ENCODE results near the gene FAM98B.

Gene FAM98B

GRCh38 chr15:38459480-38459879, 5.6 kb downstream of the FAM98B start:
- no peak for DNase-seq
- H3K4me1 ChIP-seq (ENCODE audit: control extremely low read depth in 1 of 4, control insufficient read depth in 4 of 4, insufficient read depth in 4 of 4, low read length in 3 of 4), result peaks cover 7 to 21% (median 20%) of the 10 kb centered on the region in 4 experiments
- CTCF ChIA-PET, result interaction anchor here (1.0 to 2.7 kb wide), 3 partner anchors 13 to 225 kb away, joined by 3 to 16 read pairs (median 3); no protein-coding TSS in a partner anchor
- H3K4me3 ChIP-seq (ENCODE audit: control insufficient read depth in 1 of 7, extremely low read depth in 1 of 7, insufficient read depth in 4 of 7, low read depth in 2 of 7, low read length in 6 of 7), result no peak overlapping the region
- peaks cover 0 to 17% (median 3%) of the 10 kb centered on the region in 4 experiments for H3K36me3 ChIP-seq (ENCODE audit: control insufficient read depth in 4 of 4, insufficient read depth in 4 of 4, low read length in 3 of 4)
- 93% methylated on average over 3 of the region's 6 CpGs for WGBS (ENCODE audit: insufficient coverage)
- POLR2A ChIA-PET, result interaction anchor here (0.5 kb wide), 1 partner anchor 1717 kb away, joined by 3 read pairs; no protein-coding TSS in a partner anchor
- no peaks in the 10 kb centered on the region for H3K9me3 ChIP-seq (ENCODE audit: control extremely low read depth in 1 of 5, control insufficient read depth in 4 of 5, insufficient read depth in 2 of 5, low read depth in 1 of 5, low read length in 4 of 5)
- H3K27me3 ChIP-seq (replicated peaks in 2 of 5; ENCODE audit: control insufficient read depth in 4 of 5, insufficient read depth in 5 of 5, low read length in 4 of 5), result no peaks in the 10 kb centered on the region
- no peak overlapping the region for H3K27ac ChIP-seq (ENCODE audit: insufficient read depth in 1 of 2, low read depth in 1 of 2, low read length in 2 of 2, poor library complexity in 1 of 2, severe bottlenecking in 2 of 2)

- ChIA-PET CTCF (interaction anchor here (0.8 to 1.0 kb wide), 2 partner anchors 9 to 12 kb away, joined by 3 to 4 read pairs; no protein-coding TSS in a partner anchor), POLR2A (interaction anchor here (0.6 kb wide), 1 partner anchor 183 kb away, joined by 3 read pairs; no protein-coding TSS in a partner anchor)
- Histone ChIP-seq H3K36me3 (ENCODE audit: control insufficient read depth in 4 of 4, insufficient read depth in 4 of 4, low read length in 3 of 4) (peaks cover 0 to 17% (median 3%) of the 10 kb centered on the region in 4 experiments), H3K9me3 (ENCODE audit: control extremely low read depth in 1 of 5, control insufficient read depth in 4 of 5, insufficient read depth in 2 of 5, low read depth in 1 of 5, low read length in 4 of 5) (no peaks in the 10 kb centered on the region), H3K27me3 (replicated peaks in 2 of 5; ENCODE audit: control insufficient read depth in 4 of 5, insufficient read depth in 5 of 5, low read length in 4 of 5) (no peaks in the 10 kb centered on the region), H3K4me1 (ENCODE audit: control extremely low read depth in 1 of 4, control insufficient read depth in 4 of 4, insufficient read depth in 4 of 4, low read length in 3 of 4) (peaks cover 0 to 14% (median 10%) of the 10 kb centered on the region in 4 experiments), H3K27ac (ENCODE audit: insufficient read depth in 1 of 2, low read depth in 1 of 2, low read length in 2 of 2, poor library complexity in 1 of 2, severe bottlenecking in 2 of 2) (no peak overlapping the region), H3K4me3 (ENCODE audit: control insufficient read depth in 1 of 7, extremely low read depth in 1 of 7, insufficient read depth in 4 of 7, low read depth in 2 of 7, low read length in 6 of 7) (no peak overlapping the region)
- DNase-seq, result no peak
- WGBS (ENCODE audit: insufficient coverage), result 100% methylated on average over 1 of the region's 3 CpGs
Measured at GRCh38 chr15:38460543-38460942, 6.6 kb downstream of the FAM98B start.

GRCh38 chr15:38461066-38461833, 7.3 kb downstream of the FAM98B start:
- Histone ChIP-seq H3K27me3 (replicated peaks in 2 of 5; ENCODE audit: control insufficient read depth in 4 of 5, insufficient read depth in 5 of 5, low read length in 4 of 5) (no peaks in the 10 kb centered on the region), H3K9me3 (ENCODE audit: control extremely low read depth in 1 of 5, control insufficient read depth in 4 of 5, insufficient read depth in 2 of 5, low read depth in 1 of 5, low read length in 4 of 5) (no peaks in the 10 kb centered on the region), H3K27ac (ENCODE audit: insufficient read depth in 1 of 2, low read depth in 1 of 2, low read length in 2 of 2, poor library complexity in 1 of 2, severe bottlenecking in 2 of 2) (no peak overlapping the region), H3K4me3 (ENCODE audit: control insufficient read depth in 1 of 7, extremely low read depth in 1 of 7, insufficient read depth in 4 of 7, low read depth in 2 of 7, low read length in 6 of 7) (no peak overlapping the region), H3K4me1 (ENCODE audit: control extremely low read depth in 1 of 4, control insufficient read depth in 4 of 4, insufficient read depth in 4 of 4, low read length in 3 of 4) (peaks cover 0 to 10% (median 7%) of the 10 kb centered on the region in 4 experiments), H3K36me3 (ENCODE audit: control insufficient read depth in 4 of 4, insufficient read depth in 4 of 4, low read length in 3 of 4) (peaks cover 2 to 19% (median 4%) of the 10 kb centered on the region in 4 experiments)
- peak in 2 of 3 donors; percentile 48 to 57 for DNase-seq
- 100% methylated on average over 1 of the region's 2 CpGs for WGBS (ENCODE audit: insufficient coverage)
- ChIA-PET CTCF (interaction anchor here (0.8 to 1.0 kb wide), 2 partner anchors 9 to 12 kb away, joined by 3 to 4 read pairs; no protein-coding TSS in a partner anchor), POLR2A (interaction anchor here (0.6 kb wide), 1 partner anchor 182 kb away, joined by 3 read pairs; no protein-coding TSS in a partner anchor)

GRCh38 chr15:38463893-38464292, 10.0 kb downstream of the FAM98B start:
- H3K27ac ChIP-seq (ENCODE audit: insufficient read depth in 1 of 2, low read depth in 1 of 2, low read length in 2 of 2, poor library complexity in 1 of 2, severe bottlenecking in 2 of 2), result no peak overlapping the region
- no peaks in the 10 kb centered on the region for H3K9me3 ChIP-seq (ENCODE audit: control extremely low read depth in 1 of 5, control insufficient read depth in 4 of 5, insufficient read depth in 2 of 5, low read depth in 1 of 5, low read length in 4 of 5)
- H3K4me3 ChIP-seq (ENCODE audit: control insufficient read depth in 1 of 7, extremely low read depth in 1 of 7, insufficient read depth in 4 of 7, low read depth in 2 of 7, low read length in 6 of 7), result no peak overlapping the region
- H3K4me1 ChIP-seq (ENCODE audit: control extremely low read depth in 1 of 4, control insufficient read depth in 4 of 4, insufficient read depth in 4 of 4, low read length in 3 of 4), result peaks cover 0 to 10% (median 3%) of the 10 kb centered on the region in 4 experiments
- no peak for DNase-seq
- no peaks in the 10 kb centered on the region for H3K27me3 ChIP-seq (replicated peaks in 2 of 5; ENCODE audit: control insufficient read depth in 4 of 5, insufficient read depth in 5 of 5, low read length in 4 of 5)
- peaks cover 4 to 10% (median 8%) of the 10 kb centered on the region in 4 experiments for H3K36me3 ChIP-seq (ENCODE audit: control insufficient read depth in 4 of 4, insufficient read depth in 4 of 4, low read length in 3 of 4)
- POLR2A ChIA-PET, result no interaction called here
- CTCF ChIA-PET, result interaction anchor here (1.0 to 1.9 kb wide), 5 partner anchors 9 to 100 kb away, joined by 3 to 7 read pairs (median 3); partner anchors contain the start of gene FAM98B
- no CpG with 5 or more reads among the region's 3 CpGs for WGBS (ENCODE audit: insufficient coverage)

- Histone ChIP-seq H3K9me3 (ENCODE audit: control extremely low read depth in 1 of 5, control insufficient read depth in 4 of 5, insufficient read depth in 2 of 5, low read depth in 1 of 5, low read length in 4 of 5) (no peaks in the 10 kb centered on the region), H3K4me1 (ENCODE audit: control extremely low read depth in 1 of 4, control insufficient read depth in 4 of 4, insufficient read depth in 4 of 4, low read length in 3 of 4) (peaks cover 0 to 7% (median 3%) of the 10 kb centered on the region in 4 experiments), H3K4me3 (ENCODE audit: control insufficient read depth in 1 of 7, extremely low read depth in 1 of 7, insufficient read depth in 4 of 7, low read depth in 2 of 7, low read length in 6 of 7) (no peak overlapping the region), H3K36me3 (ENCODE audit: control insufficient read depth in 4 of 4, insufficient read depth in 4 of 4, low read length in 3 of 4) (peaks cover 4 to 9% (median 7%) of the 10 kb centered on the region in 4 experiments), H3K27ac (ENCODE audit: insufficient read depth in 1 of 2, low read depth in 1 of 2, low read length in 2 of 2, poor library complexity in 1 of 2, severe bottlenecking in 2 of 2) (no peak overlapping the region), H3K27me3 (replicated peaks in 2 of 5; ENCODE audit: control insufficient read depth in 4 of 5, insufficient read depth in 5 of 5, low read length in 4 of 5) (no peaks in the 10 kb centered on the region)
- CTCF ChIA-PET, result interaction anchor here (1.0 to 1.9 kb wide), 6 partner anchors 8 to 99 kb away, joined by 3 to 7 read pairs (median 4); partner anchors contain the start of gene FAM98B
- no CpG with 5 or more reads among the region's 4 CpGs for WGBS (ENCODE audit: insufficient coverage)
- POLR2A ChIA-PET, result no interaction called here
- DNase-seq, result no peak
Measured at GRCh38 chr15:38464675-38465074, 10.7 kb downstream of the FAM98B start.

GRCh38 chr15:38470816-38471215, 16.9 kb downstream of the FAM98B start:
- CTCF ChIA-PET, result no interaction called here
- no peak for DNase-seq
- peaks cover 9 to 30% (median 22%) of the 10 kb centered on the region in 4 experiments for H3K36me3 ChIP-seq (ENCODE audit: control insufficient read depth in 4 of 4, insufficient read depth in 4 of 4, low read length in 3 of 4)
- no CpG with 5 or more reads among the region's 1 CpG for WGBS (ENCODE audit: insufficient coverage)
- H3K4me1 ChIP-seq (ENCODE audit: control extremely low read depth in 1 of 4, control insufficient read depth in 4 of 4, insufficient read depth in 4 of 4, low read length in 3 of 4), result no peaks in the 10 kb centered on the region
- no peak overlapping the region for H3K27ac ChIP-seq (ENCODE audit: insufficient read depth in 1 of 2, low read depth in 1 of 2, low read length in 2 of 2, poor library complexity in 1 of 2, severe bottlenecking in 2 of 2)
- no peaks in the 10 kb centered on the region for H3K9me3 ChIP-seq (ENCODE audit: control extremely low read depth in 1 of 5, control insufficient read depth in 4 of 5, insufficient read depth in 2 of 5, low read depth in 1 of 5, low read length in 4 of 5)
- POLR2A ChIA-PET, result no interaction called here
- H3K4me3 ChIP-seq (ENCODE audit: control insufficient read depth in 1 of 7, extremely low read depth in 1 of 7, insufficient read depth in 4 of 7, low read depth in 2 of 7, low read length in 6 of 7), result no peak overlapping the region
- H3K27me3 ChIP-seq (replicated peaks in 2 of 5; ENCODE audit: control insufficient read depth in 4 of 5, insufficient read depth in 5 of 5, low read length in 4 of 5), result no peaks in the 10 kb centered on the region

- CTCF ChIA-PET, result interaction anchor here (1.0 to 2.1 kb wide), 10 partner anchors 10 to 228 kb away, joined by 3 to 13 read pairs (median 4); partner anchors contain the start of gene RASGRP1
- Histone ChIP-seq H3K27me3 (replicated peaks in 2 of 5; ENCODE audit: control insufficient read depth in 4 of 5, insufficient read depth in 5 of 5, low read length in 4 of 5) (no peaks in the 10 kb centered on the region), H3K4me1 (ENCODE audit: control extremely low read depth in 1 of 4, control insufficient read depth in 4 of 4, insufficient read depth in 4 of 4, low read length in 3 of 4) (no peaks in the 10 kb centered on the region), H3K36me3 (ENCODE audit: control insufficient read depth in 4 of 4, insufficient read depth in 4 of 4, low read length in 3 of 4) (peaks cover 11 to 34% (median 24%) of the 10 kb centered on the region in 4 experiments), H3K9me3 (ENCODE audit: control extremely low read depth in 1 of 5, control insufficient read depth in 4 of 5, insufficient read depth in 2 of 5, low read depth in 1 of 5, low read length in 4 of 5) (no peaks in the 10 kb centered on the region), H3K27ac (ENCODE audit: insufficient read depth in 1 of 2, low read depth in 1 of 2, low read length in 2 of 2, poor library complexity in 1 of 2, severe bottlenecking in 2 of 2) (no peak overlapping the region), H3K4me3 (ENCODE audit: control insufficient read depth in 1 of 7, extremely low read depth in 1 of 7, insufficient read depth in 4 of 7, low read depth in 2 of 7, low read length in 6 of 7) (no peak overlapping the region)
- no peak for DNase-seq
- POLR2A ChIA-PET, result no interaction called here
- WGBS (ENCODE audit: insufficient coverage), result no CpG with 5 or more reads among the region's 2 CpGs
Measured at GRCh38 chr15:38471974-38472373, 18.0 kb downstream of the FAM98B start.

Measured in common myeloid progenitor, CD34-positive (primary cell).